ENCODE data around the gene AUTS2.

AUTS2 gene

DNA sequence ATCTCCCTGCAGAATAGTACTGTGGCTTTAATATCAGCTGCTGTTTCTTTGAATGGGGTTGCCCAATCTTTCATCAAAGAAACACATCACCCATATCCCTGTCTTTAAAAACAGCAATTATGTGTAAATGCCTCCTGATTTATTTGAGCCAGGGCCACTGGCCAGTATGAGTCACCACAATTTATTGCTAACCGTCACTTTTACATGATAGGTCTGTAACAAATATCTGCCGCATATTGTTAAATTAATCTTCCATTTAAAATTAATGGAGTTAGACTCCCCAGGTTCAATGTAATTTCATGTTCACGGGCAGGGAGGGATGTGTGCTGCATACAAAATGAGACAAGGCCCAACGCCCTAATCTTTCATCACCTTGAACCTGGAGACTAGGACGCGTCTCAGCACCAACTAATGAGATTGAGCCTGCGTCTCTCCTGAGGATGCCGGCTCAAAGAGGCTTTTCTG, 673.4 kb downstream of the AUTS2 start (continued):
- TF ChIP-seq ZNF704 (tag by site-specific recombination; IDR thresholded peaks at IDR 0.05), result no peak
- TF ChIP-seq ZNF211 (tag by site-specific recombination; IDR thresholded peaks at IDR 0.05; ENCODE audit: low read depth), result no peak
- TF ChIP-seq PRDM1 (tag by site-specific recombination; IDR thresholded peaks at IDR 0.05), result no peak
- TF ChIP-seq ZNF248 (tag by site-specific recombination; IDR thresholded peaks at IDR 0.05), result no peak
- no peak for TF ChIP-seq PBX3 (CRISPR knock-in tag; IDR thresholded peaks at IDR 0.05)
- no peak for TF ChIP-seq BCL11B (tag by site-specific recombination; IDR thresholded peaks at IDR 0.05; ENCODE audit: low read depth)
- no peak for TF ChIP-seq ZNF274 (IDR thresholded peaks at IDR 0.05; ENCODE audit: low read length)
- TF ChIP-seq ZNF274 (tag by site-specific recombination; IDR thresholded peaks at IDR 0.05; ENCODE audit: borderline replicate concordance), result no peak
- TF ChIP-seq ZNF341 (tag by site-specific recombination; IDR thresholded peaks at IDR 0.05; ENCODE audit: low read depth), result no peak
- TF ChIP-seq ZNF398 (tag by site-specific recombination; IDR thresholded peaks at IDR 0.05), result no peak
- TF ChIP-seq KLF10 (tag by site-specific recombination; IDR thresholded peaks at IDR 0.05), result peak; percentile 68
- TF ChIP-seq ZNF138 (tag by site-specific recombination; IDR thresholded peaks at IDR 0.05; ENCODE audit: borderline replicate concordance), result no peak
- TF ChIP-seq ZNF514 (tag by site-specific recombination; IDR thresholded peaks at IDR 0.05), result no peak
- TF ChIP-seq SCRT1 (tag by site-specific recombination; IDR thresholded peaks at IDR 0.05; ENCODE audit: borderline replicate concordance), result no peak
- peak; percentile 89 for TF ChIP-seq PRDM6 (tag by site-specific recombination; IDR thresholded peaks at IDR 0.05)
- 0 out of 2 replicates have a peak, but pooled peaks have one; percentile 28 for TF ChIP-seq ZNF362 (tag by site-specific recombination; IDR thresholded peaks at IDR 0.05)
- no peak for TF ChIP-seq ZNF221 (tag by site-specific recombination; IDR thresholded peaks at IDR 0.05; ENCODE audit: borderline replicate concordance)
- TF ChIP-seq ZNF2 (tag by site-specific recombination; IDR thresholded peaks at IDR 0.05), result no peak
- TF ChIP-seq KLF7 (tag by site-specific recombination; IDR thresholded peaks at IDR 0.05; ENCODE audit: borderline replicate concordance), result no peak
- TF ChIP-seq SP2 (tag by site-specific recombination; IDR thresholded peaks at IDR 0.05), result no peak
- TF ChIP-seq ZNF24 (tag by site-specific recombination; IDR thresholded peaks at IDR 0.05), result peak; percentile 25; the same call in 1 of the 2 replicates
- no peak for TF ChIP-seq ZNF658 (tag by site-specific recombination; IDR thresholded peaks at IDR 0.05)
- TF ChIP-seq ZNF76 (tag by site-specific recombination; IDR thresholded peaks at IDR 0.05; ENCODE audit: borderline replicate concordance, low read depth), result no peak
- 0 out of 2 replicates have a peak, but pooled peaks have one; percentile 25 for TF ChIP-seq ZNF324 (tag by site-specific recombination; IDR thresholded peaks at IDR 0.05)
- TF ChIP-seq SALL2 (tag by site-specific recombination; IDR thresholded peaks at IDR 0.05; ENCODE audit: borderline replicate concordance), result no peak
- TF ChIP-seq ZBTB7A (tag by site-specific recombination; IDR thresholded peaks at IDR 0.05; ENCODE audit: low read depth), result no peak
- TF ChIP-seq ZSCAN30 (tag by site-specific recombination; IDR thresholded peaks at IDR 0.05), result 0 out of 2 replicates have a peak, but pooled peaks have one; percentile 17
- TF ChIP-seq ZNF629 (tag by site-specific recombination; IDR thresholded peaks at IDR 0.05), result peak; percentile 68
- TF ChIP-seq ZNF830 (tag by site-specific recombination; IDR thresholded peaks at IDR 0.05; ENCODE audit: low read depth), result no peak
